WTC11 (cell line): Measurements from ENCODE around the gene SERPINE2.

Experiments used
- ESRRA ChIP-seq: sonication (generic); formaldehyde crosslinking; IDR thresholded peaks from 2 replicates; pipeline ENCODE4 v1.8.1; 2022; ENCODE audit warnings: mild to moderate bottlenecking, missing genetic modification reagents, borderline replicate concordance
- IRF2 ChIP-seq: sonication (generic); formaldehyde crosslinking; IDR thresholded peaks from 2 replicates; pipeline ENCODE4 v1.8.0; 2022; ENCODE audit warnings: low read depth, missing genetic modification reagents, borderline replicate concordance
- ZNF121 ChIP-seq: sonication (generic); formaldehyde crosslinking; IDR thresholded peaks from 2 replicates; pipeline ENCODE4 v1.8.0; 2023; ENCODE audit warnings: missing genetic modification reagents
- TF ChIP-seq, protein P1 (sequence below): sonication (generic); formaldehyde crosslinking; IDR thresholded peaks from 2 replicates; pipeline ENCODE4 v1.8.1; 2023; ENCODE audit warnings: mild to moderate bottlenecking, moderate library complexity, missing genetic modification reagents
- TF ChIP-seq, protein P2 (sequence below): fragments of 200-600 bp; IDR thresholded peaks from 2 replicates; pipeline ENCODE4 v1.8.0; 2022; ENCODE audit warnings: antibody characterized with exemption

DNA sequence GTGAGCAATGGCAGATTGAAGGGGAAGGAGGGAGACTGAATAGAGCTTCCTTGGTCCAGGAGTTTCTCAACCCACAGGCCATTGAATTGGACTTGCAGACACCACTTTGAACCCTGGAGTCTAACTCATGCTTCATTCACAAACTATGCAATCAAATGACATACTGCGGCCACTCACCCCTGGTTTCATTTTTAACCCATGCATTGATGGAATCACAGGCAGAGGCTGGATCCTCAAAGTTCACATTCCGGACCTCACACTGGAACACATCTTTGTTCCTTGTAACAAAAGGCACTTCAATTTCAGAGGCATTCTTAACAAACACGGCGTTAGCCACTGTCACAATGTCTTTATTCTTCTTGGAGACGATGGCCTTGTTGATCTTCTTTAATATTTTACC is 41.1 kb downstream of the SERPINE2 start:
- TF ChIP-seq, protein P1, sequence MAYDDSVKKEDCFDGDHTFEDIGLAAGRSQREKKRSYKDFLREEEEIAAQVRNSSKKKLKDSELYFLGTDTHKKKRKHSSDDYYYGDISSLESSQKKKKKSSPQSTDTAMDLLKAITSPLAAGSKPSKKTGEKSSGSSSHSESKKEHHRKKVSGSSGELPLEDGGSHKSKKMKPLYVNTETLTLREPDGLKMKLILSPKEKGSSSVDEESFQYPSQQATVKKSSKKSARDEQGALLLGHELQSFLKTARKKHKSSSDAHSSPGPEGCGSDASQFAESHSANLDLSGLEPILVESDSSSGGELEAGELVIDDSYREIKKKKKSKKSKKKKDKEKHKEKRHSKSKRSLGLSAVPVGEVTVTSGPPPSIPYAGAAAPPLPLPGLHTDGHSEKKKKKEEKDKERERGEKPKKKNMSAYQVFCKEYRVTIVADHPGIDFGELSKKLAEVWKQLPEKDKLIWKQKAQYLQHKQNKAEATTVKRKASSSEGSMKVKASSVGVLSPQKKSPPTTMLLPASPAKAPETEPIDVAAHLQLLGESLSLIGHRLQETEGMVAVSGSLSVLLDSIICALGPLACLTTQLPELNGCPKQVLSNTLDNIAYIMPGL (CRISPR knock-in tag): no peak
- TF ChIP-seq IRF2 (CRISPR knock-in tag) (no peak), ESRRA (CRISPR knock-in tag) (no peak), ZNF121 (CRISPR knock-in tag) (no peak)
- TF ChIP-seq, protein P2, sequence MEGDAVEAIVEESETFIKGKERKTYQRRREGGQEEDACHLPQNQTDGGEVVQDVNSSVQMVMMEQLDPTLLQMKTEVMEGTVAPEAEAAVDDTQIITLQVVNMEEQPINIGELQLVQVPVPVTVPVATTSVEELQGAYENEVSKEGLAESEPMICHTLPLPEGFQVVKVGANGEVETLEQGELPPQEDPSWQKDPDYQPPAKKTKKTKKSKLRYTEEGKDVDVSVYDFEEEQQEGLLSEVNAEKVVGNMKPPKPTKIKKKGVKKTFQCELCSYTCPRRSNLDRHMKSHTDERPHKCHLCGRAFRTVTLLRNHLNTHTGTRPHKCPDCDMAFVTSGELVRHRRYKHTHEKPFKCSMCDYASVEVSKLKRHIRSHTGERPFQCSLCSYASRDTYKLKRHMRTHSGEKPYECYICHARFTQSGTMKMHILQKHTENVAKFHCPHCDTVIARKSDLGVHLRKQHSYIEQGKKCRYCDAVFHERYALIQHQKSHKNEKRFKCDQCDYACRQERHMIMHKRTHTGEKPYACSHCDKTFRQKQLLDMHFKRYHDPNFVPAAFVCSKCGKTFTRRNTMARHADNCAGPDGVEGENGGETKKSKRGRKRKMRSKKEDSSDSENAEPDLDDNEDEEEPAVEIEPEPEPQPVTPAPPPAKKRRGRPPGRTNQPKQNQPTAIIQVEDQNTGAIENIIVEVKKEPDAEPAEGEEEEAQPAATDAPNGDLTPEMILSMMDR: no peak
